ENCODE results near the gene C19orf12. TPM values are rescaled to one million over a fixed set of nuclear protein-coding genes. Genes with fewer than 3 reads are reported as not detected.
"Not testable (repeated sequence)": the region's sequence is repeated elsewhere in the genome, so short reads cannot be mapped to it uniquely, and the experiment has no call there.

The C19orf12 gene
- total RNA-seq, 1 donor from 2014 or later = 26.9 TPM

DNA sequence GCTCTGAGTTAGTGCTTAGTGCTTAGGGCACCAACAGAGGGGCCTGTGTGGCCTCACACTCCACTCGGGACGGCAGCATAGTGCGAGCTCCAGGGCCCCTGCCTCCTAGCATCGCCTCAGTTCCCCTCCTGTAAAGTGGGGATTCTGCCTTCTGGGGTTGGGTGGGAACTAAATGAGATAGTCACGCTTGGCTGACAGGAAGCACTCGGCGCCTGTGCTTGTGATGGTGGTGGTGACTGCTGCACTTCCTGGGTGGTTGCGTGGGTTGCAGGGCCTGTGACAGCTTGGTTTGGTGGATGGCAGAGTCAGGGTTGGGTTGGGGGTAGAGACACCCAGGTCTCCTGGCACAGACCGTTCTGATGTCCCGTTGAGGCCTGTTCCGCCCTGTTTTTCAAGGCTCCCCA lies 42.1 kb downstream of the C19orf12 start:
- TF ChIP-seq, protein P1, sequence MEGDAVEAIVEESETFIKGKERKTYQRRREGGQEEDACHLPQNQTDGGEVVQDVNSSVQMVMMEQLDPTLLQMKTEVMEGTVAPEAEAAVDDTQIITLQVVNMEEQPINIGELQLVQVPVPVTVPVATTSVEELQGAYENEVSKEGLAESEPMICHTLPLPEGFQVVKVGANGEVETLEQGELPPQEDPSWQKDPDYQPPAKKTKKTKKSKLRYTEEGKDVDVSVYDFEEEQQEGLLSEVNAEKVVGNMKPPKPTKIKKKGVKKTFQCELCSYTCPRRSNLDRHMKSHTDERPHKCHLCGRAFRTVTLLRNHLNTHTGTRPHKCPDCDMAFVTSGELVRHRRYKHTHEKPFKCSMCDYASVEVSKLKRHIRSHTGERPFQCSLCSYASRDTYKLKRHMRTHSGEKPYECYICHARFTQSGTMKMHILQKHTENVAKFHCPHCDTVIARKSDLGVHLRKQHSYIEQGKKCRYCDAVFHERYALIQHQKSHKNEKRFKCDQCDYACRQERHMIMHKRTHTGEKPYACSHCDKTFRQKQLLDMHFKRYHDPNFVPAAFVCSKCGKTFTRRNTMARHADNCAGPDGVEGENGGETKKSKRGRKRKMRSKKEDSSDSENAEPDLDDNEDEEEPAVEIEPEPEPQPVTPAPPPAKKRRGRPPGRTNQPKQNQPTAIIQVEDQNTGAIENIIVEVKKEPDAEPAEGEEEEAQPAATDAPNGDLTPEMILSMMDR (IDR thresholded peaks at IDR 0.05; ENCODE audit: unreplicated experiment) = no peak
- Mint-ChIP-seq H3K36me3 (no peaks in the 10 kb centered on the region), H3K27ac (no peak overlapping the region), H3K4me1 (peaks cover 4% of the 10 kb centered on the region), H3K9me3 (no peaks in the 10 kb centered on the region), H3K27me3 (ENCODE audit: low read depth) (peaks cover 2% of the 10 kb centered on the region), H3K4me3 (no peak overlapping the region)
- no peak for DNase-seq (ENCODE audit: low spot score in 2 of 2, unreplicated experiment in 2 of 2)

DNA sequence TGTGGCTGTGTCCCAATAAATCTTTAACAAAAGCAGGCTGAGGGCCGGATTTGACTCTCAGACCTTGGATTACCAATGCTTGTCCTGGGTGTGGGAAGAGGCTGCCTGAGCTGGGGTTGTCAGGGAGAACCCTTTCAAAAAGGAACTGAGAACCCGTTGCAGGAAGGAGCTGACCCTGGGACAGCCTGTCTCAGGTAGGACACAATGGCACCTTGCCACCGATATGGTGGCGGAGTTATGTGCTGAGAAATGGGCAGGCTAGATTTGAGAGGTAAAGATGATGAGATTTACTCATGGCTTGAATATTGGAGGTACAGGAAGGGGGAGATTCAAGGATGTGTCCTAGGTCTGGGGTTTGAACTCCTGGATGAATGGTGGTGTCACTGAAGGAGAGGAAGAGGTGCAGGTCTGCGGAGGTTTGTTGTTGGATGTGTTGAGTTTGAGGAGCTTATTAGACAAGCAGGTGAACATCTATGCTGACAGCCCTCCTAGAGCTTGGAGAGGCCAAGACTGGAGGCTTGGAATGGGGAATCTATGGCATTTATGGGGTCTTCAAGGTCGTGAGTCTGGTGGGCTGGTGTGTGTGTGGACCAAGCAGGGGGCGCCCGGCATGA lies 42.6 kb downstream of the C19orf12 start:
- no peak overlapping the region for H3K4me3 Mint-ChIP-seq
- peaks cover 2% of the 10 kb centered on the region for H3K27me3 Mint-ChIP-seq (ENCODE audit: low read depth)
- no peak for DNase-seq (ENCODE audit: low spot score in 2 of 2, unreplicated experiment in 2 of 2)
- TF ChIP-seq, protein P1 (IDR thresholded peaks at IDR 0.05; ENCODE audit: unreplicated experiment) = no peak
- no peaks in the 10 kb centered on the region for H3K9me3 Mint-ChIP-seq
- H3K27ac Mint-ChIP-seq = no peak overlapping the region
- peaks cover 4% of the 10 kb centered on the region for H3K4me1 Mint-ChIP-seq
- H3K36me3 Mint-ChIP-seq = no peaks in the 10 kb centered on the region

DNA sequence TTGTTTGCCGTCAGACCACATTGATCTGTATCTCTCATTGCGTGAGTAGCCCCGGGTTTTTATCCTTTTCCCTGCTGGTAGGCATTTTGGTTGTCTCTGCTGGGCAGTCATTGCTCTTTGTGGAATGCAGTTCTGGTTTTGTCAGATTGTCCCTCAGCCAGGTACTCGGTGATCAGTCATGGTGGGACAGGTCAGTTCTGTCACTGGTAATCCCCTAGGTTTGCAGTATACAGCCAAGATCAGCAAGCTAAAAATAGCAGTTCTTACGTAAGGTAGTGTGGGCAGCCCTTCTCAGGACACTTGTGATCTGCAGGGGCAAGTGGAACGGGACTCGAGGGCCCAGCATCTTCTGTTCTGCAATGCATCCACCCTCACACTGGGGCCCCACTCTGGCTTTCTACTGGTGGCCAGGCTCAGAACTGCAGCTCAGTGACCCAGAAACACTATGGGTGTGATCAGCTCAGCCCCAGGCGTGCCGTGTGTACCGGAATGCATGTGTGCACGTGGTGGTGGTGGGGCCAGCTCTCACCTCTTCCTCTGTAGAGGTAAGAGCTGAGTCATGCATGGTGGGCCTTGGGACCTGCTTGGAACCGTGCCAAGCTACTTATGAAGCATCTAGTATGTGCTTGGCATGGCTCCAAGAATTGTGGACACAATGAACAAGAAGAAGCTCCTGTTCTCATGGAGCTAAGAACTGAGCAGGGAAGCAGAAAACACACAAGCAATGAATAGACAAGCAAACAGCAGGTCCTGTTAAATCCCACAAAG lies 43.5 kb downstream of the C19orf12 start:
- no peak for DNase-seq (ENCODE audit: low spot score in 2 of 2, unreplicated experiment in 2 of 2)
- Mint-ChIP-seq H3K9me3 (no peaks in the 10 kb centered on the region), H3K27ac (no peak overlapping the region), H3K36me3 (no peaks in the 10 kb centered on the region), H3K4me1 (peaks cover 11% of the 10 kb centered on the region), H3K27me3 (ENCODE audit: low read depth) (peaks cover 9% of the 10 kb centered on the region), H3K4me3 (no peak overlapping the region)
- TF ChIP-seq, protein P1 (IDR thresholded peaks at IDR 0.05; ENCODE audit: unreplicated experiment) = peak; percentile 26

DNA sequence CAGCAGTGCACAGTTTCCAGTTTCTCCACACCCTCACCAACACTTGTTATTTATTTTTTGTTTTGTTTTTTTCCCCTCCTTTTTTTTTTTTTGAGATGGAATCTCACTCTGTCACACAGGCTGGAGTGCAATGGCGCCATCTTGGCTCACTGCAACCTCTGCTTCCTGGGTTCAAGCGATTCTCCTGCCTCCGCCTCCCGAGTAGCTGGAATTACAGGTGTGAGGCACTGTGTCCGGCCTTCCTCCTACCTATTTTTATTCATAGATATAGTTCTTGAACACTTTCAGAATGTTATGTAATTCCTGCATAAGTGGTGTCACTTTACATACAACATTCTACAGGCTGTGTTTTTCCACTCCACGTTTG lies 44.1 kb downstream of the C19orf12 start:
- DNase-seq (ENCODE audit: low spot score in 2 of 2, unreplicated experiment in 2 of 2); H3K4me3 Mint-ChIP-seq; H3K36me3 Mint-ChIP-seq; H3K9me3 Mint-ChIP-seq; H3K27ac Mint-ChIP-seq: not testable (repeated sequence)
- Mint-ChIP-seq H3K27me3 (ENCODE audit: low read depth) (peaks cover 14% of the 10 kb centered on the region), H3K4me1 (peaks cover 17% of the 10 kb centered on the region)

DNA sequence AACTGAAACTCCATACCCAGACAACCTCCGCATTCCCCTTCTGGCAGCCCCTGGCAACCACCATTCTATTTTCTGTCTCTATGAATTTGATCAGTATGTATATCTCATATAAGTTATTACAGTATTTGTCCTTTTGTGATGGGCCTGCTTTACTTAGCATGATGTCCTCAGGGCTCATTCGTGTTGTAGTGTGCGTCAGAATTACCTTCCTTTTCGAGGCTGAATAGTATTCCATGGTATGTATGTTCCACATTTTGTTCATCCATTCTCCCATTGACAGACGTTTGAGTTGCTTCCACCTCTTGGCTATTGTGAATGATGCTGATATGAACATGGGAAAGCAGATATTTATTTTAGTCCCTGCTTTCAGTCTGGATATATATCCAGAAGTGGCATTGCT lies 44.8 kb downstream of the C19orf12 start:
- Mint-ChIP-seq H3K9me3 (no peaks in the 10 kb centered on the region), H3K36me3 (no peaks in the 10 kb centered on the region), H3K27ac (no peak overlapping the region), H3K4me3 (no peak overlapping the region), H3K27me3 (ENCODE audit: low read depth) (peaks cover 18% of the 10 kb centered on the region), H3K4me1 (peaks cover 19% of the 10 kb centered on the region)
- TF ChIP-seq, protein P1 (IDR thresholded peaks at IDR 0.05; ENCODE audit: unreplicated experiment) = no peak
- no peak for DNase-seq (ENCODE audit: low spot score in 2 of 2, unreplicated experiment in 2 of 2)
